HFF-Myc (cell line): ENCODE measurements around the gene SH2D6.

Experiments
- DNase-seq: peaks from one replicate; pipeline ENCODE4 v3.0.0-alpha.2; 2011; ENCODE audit warnings: low read depth; ENCODE audit errors: extremely low read depth
- H3K4me3 ChIP-seq: replicated peaks from 2 replicates; pipeline ENCODE4 v1.5.1; 2011; ENCODE audit warnings: low read depth, mild to moderate bottlenecking, control low read depth, low read length
- CTCF ChIP-seq: IDR thresholded peaks from 2 replicates; pipeline ENCODE4 v1.5.1; 2012; ENCODE audit warnings: mild to moderate bottlenecking, low read depth, low read length, control low read depth; ENCODE audit errors: missing control alignments

Gene SH2D6

GRCh38 chr2:85390941-85391669, 27.4 kb upstream of the SH2D6 start:
- DNase-seq = no peak
- H3K4me3 ChIP-seq = no peak overlapping the region
- peak; percentile 86 for TF ChIP-seq CTCF

- H3K4me3 ChIP-seq = no peak overlapping the region
- no peak for DNase-seq
- TF ChIP-seq CTCF = no peak
Observed at GRCh38 chr2:85393836-85394235, 24.7 kb upstream of the SH2D6 start.

GRCh38 chr2:85394261-85394681, 24.2 kb upstream of the SH2D6 start:
- H3K4me3 ChIP-seq = no peak overlapping the region
- TF ChIP-seq CTCF = no peak
- no peak for DNase-seq

- DNase-seq = no peak
- no peak for TF ChIP-seq CTCF
Observed at GRCh38 chr2:85394976-85395375, 23.5 kb upstream of the SH2D6 start.

GRCh38 chr2:85395912-85396475, 22.5 kb upstream of the SH2D6 start:
- no peak for TF ChIP-seq CTCF
- H3K4me3 ChIP-seq = no peak overlapping the region
- DNase-seq = no peak

More at GRCh38 chr2:85394976-85395375, 23.5 kb upstream of the SH2D6 start:
- H3K4me3 ChIP-seq = no peak overlapping the region

- no peak for DNase-seq
Observed at GRCh38 chr2:85396531-85397470, 21.7 kb upstream of the SH2D6 start.

More at GRCh38 chr2:85396531-85397470, 21.7 kb upstream of the SH2D6 start:
- TF ChIP-seq CTCF = no peak
- H3K4me3 ChIP-seq = no peak overlapping the region
